ENCODE measurements around the gene GAS5.
"Not testable (repeated sequence)": the region's sequence is repeated elsewhere in the genome, so short reads cannot be mapped to it uniquely, and the experiment has no call there.

Gene GAS5

DNA sequence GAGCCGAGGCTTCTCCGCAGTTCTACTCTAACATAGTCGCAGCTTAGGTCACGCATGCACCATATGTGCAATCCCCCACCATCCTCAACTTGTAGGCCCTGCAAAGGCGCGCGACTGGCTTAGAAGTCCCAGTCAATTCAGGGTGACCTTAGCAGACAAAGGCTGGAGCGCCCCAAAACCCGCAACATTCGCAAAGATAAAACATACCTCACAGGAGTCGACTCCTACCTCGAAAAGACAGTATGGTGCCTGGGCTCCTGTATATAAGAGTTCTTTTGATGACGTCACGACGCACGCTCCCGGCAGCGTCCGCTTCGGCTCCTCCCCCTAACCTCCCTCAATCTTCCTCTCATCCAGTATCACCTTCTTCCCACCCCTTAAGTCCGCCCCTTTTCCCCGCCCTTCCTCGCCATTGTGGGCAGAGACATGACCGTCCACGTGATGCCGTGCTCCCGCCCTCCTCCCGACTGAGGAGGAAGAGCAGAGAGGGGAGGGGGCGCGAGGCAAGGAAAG is at the start of gene GAS5:
Gene GAS5 (minus strand): TSS at position 237 of the 513 bp plus-strand sequence.
- DNase-seq = peak; percentile 97

- no peak for DNase-seq
Observed at GRCh38 chr1:173917149-173917548, 49.4 kb upstream of the GAS5 start, which contains the start of gene SERPINC1. TSS of gene SERPINC1 (minus strand) at chr1:173917327. CDS start at chr1:173917259, 68 bp downstream.

GRCh38 chr1:173916667-173917066 is 48.9 kb upstream of the GAS5 start:
- DNase-seq = no peak

- DNase-seq = no peak
Observed at GRCh38 chr1:173915596-173915995, 47.8 kb upstream of the GAS5 start.

DNA sequence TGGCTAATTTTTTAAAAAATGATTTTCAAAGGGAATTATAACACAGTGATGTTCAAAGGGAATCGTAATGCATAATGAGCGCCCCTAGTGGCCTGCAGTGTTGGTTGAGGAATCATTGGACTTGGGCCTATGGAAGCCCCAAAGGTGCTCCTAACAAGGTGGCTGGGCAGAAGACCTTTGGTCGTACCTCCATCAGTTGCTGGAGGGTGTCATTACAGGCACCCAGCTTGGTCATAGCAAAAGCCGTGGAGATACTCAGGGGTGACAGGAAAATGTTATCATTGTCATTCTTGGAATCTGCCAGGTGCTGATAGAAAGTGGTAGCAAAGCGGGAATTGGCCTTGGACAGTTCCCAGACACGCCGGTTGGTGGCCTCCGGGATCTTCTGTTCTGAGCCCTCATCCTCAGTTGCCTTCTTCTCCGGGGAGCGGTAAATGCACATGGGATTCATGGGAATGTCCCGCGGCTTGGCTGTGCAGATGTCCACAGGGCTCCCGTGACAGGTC is 46.6 kb upstream of the GAS5 start:
- DNase-seq = no peak

DNA sequence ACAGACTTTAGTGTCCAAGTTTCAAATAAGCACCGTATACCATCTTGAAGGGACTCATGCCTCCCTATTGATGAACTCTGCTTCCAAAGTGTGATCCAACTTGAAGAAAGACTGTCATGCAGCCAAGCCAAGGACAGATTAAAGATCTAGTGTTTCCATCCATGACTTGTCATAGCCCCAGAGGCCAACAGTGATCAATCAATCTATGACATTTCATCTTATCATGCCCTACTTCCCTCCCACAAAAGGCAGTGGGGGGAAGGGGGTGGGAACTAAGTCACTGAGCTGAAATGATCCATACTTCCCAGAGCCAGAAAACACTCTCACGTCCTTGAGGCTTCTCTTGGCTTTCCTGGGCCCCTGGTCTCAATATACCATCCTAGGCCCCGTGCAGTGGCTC is 45.3 kb upstream of the GAS5 start:
- no peak for DNase-seq

- no peak for DNase-seq
Observed at GRCh38 chr1:173903827-173904531, 36.2 kb upstream of the GAS5 start.

DNA sequence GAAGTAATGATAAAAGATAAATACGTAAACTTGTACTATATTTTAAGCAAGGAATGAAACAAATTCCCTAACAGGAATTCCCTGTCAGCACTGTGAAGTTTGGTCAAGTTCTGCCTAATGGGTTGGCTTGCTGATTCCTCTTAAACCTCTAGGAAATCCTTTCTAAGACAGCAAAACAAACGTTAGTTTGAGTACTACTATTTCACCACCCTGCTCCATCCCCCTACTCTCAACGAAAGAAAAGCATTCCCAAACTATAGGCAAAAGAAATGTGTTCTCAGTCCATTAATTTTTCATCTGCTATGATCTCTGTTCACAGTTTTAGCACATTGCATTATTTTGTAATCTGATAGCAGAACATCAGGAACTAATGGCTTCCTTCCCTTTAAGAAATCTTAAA is 33.2 kb upstream of the GAS5 start:
- no peak for DNase-seq

DNA sequence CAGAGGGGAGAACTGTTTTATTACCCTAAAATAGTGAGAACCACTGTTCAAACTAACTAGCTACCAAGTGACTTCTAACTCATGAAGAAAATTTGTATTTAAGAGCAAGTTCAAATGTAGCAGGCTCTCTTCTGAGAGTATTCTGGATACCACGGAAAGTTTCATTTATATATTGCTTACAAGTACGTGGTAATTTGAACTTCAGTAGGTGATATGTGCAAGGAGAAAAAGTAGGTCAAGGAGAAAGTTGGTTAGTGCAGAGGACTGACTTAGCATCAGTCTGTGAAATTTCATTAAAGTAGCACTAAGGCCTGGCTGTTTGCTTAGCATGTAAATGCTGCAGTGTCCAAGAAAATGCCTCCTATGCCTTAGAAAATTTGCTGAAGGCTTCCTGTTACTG is 32.6 kb upstream of the GAS5 start:
- DNase-seq = no peak

DNA sequence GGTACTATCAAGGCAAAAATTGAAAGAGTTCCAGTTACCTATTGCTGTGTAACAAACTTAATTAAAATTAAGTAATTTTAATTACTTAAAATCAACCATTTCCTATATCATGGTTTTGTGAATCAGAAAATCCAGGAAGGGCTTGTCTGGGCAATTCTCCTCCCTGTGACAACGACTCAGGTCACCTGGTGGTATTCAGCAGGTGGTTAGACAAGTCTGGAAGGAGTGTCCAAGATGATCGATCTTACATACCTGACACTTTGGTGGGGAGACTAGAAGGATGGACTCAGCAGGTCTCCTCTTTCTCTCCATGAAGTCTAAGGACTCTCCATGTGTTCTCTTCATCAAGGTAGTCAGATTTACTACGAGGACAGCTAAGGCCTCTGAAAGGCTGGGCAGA is 26.4 kb upstream of the GAS5 start:
- DNase-seq = no peak

- DNase-seq = no peak
Observed at GRCh38 chr1:173893611-173894010, 25.8 kb upstream of the GAS5 start.

DNA sequence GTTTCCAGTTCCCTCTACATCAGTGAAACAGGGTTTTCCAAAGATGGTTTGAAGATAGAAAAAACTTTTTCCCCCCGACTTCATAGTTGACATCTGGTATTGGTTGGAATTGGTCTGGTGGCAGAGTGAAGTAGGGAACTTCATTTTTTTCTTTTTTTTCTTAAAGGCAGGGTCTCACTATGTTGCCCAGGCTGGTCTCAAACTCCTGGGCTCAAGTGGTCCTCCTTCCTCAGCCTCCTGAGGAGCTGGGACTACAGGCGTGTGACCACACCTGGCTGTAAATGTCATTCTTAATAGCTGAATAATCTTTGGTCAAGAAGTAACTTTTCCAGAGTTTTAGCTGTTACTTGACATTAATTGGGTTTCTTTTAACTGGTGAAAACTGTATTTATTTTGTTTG is 22.1 kb upstream of the GAS5 start:
- DNase-seq = no peak

- DNase-seq = no peak
Observed at GRCh38 chr1:173888749-173889148, 21.0 kb upstream of the GAS5 start.

DNA sequence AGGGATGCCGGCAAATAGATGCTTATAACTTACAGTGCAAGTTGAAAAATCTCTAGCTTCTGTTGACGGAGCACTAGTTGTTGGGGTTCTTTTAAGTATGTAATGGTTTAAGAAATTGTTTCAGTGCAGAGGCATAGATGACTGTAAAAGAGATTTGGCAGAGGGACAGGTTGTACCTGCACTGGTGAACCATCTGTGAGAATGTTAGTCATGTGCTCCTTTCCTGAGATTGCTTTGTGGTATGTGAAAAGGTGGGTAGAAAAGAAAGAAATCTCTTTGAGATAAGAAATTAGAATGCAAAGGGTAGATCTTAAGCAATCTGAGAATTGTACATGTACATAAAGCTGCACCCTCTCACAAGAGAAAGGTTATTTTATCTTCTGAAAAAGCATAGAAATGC is 19.8 kb upstream of the GAS5 start:
- DNase-seq = no peak

GRCh38 chr1:173886746-173887611 is 19.2 kb upstream of the GAS5 start:
- DNase-seq = no peak

DNA sequence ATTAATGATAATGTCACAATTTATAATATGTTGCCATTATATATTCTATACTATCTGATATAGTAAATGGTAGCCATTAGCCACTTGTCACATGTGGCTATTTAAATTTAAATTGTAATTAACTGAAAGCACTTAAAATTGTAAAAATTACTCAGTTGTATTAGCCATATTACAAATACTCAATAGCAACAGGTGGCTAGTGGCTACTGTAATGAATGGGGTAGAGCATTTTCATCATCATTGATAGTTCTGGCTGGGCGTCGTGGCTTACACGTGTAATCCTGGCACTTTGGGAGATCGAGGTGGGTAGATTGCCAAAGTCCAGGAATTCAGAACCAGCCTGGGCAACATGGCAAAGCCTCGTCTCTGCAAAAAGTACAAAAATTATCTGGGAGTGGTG is 16.9 kb upstream of the GAS5 start:
- no peak for DNase-seq

- DNase-seq = not testable (repeated sequence)
Observed at GRCh38 chr1:173881117-173881516, 13.3 kb upstream of the GAS5 start.

- DNase-seq = no peak
Observed at GRCh38 chr1:173878251-173878650, 10.5 kb upstream of the GAS5 start.

- DNase-seq = no peak
Observed at GRCh38 chr1:173876732-173877131, 8.9 kb upstream of the GAS5 start.

DNA sequence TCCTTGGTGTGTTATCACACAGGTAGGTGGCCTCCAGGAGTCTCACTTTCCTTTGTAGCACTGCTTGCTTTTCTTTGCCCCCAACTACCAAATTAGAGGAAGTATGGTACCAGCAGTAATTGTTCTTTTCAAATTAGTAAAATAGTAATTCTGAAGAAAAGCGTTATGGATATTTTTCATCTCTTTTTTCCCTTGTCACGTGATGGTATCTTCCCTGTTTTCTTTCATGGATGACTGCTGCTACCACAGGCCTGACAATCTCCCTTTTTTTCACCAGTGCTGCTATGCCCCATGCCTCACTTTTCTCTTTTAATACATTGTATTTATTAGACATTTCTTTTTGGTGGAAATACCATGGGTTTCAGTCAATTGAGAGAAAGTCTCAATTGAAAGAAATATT is 3.7 kb upstream of the GAS5 start:
- DNase-seq = no peak

GRCh38 chr1:173871091-173871490 is 3.3 kb upstream of the GAS5 start:
- no peak for DNase-seq

GRCh38 chr1:173870252-173871075 is 2.7 kb upstream of the GAS5 start:
- no peak for DNase-seq

- DNase-seq = no peak
Observed at GRCh38 chr1:173869021-173869359, 1.2 kb upstream of the GAS5 start.
